Neuronal stem cell (in vitro differentiated cells): ENCODE measurements around the gene PCMTD2.

Source experiments
- DNase-seq: peaks from one replicate; pipeline ENCODE4 v3.0.0-alpha.2; 2013; ENCODE audit warnings: low spot score
- H2AFZ ChIP-seq: one replicate; pipeline ENCODE4 v1.6.1; 2013; ENCODE audit warnings: mild to moderate bottlenecking, low read length, inconsistent platforms
- H2AK5ac ChIP-seq: 2 replicates; pipeline ENCODE4 v1.6.1; 2013; ENCODE audit warnings: low read depth, mild to moderate bottlenecking, inconsistent platforms, low read length, moderate library complexity, mixed read lengths
- H2BK120ac ChIP-seq: 2 replicates; pipeline ENCODE4 v1.6.1; 2013; ENCODE audit warnings: low read depth, mild to moderate bottlenecking, inconsistent platforms, low read length, moderate library complexity, mixed read lengths
- H2BK12ac ChIP-seq: one replicate; pipeline ENCODE4 v1.6.1; 2013; ENCODE audit warnings: low read length, inconsistent platforms
- H2BK15ac ChIP-seq: 2 replicates; pipeline ENCODE4 v1.6.1; 2013; ENCODE audit warnings: mild to moderate bottlenecking, low read length, inconsistent platforms, mixed read lengths
- H2BK5ac ChIP-seq: one replicate; pipeline ENCODE4 v1.6.1; 2013; ENCODE audit warnings: inconsistent platforms, mild to moderate bottlenecking, low read length, moderate library complexity
- H3K14ac ChIP-seq: one replicate; pipeline ENCODE4 v1.6.1; 2013; ENCODE audit warnings: low read length, inconsistent platforms
- H3K18ac ChIP-seq: 2 replicates; pipeline ENCODE4 v1.6.1; 2013; ENCODE audit warnings: low read length, inconsistent platforms
- H3K23ac ChIP-seq: 2 replicates; pipeline ENCODE4 v1.6.1; 2013; ENCODE audit warnings: low read depth, mild to moderate bottlenecking, mixed read lengths, low read length, inconsistent platforms; ENCODE audit not compliant: poor library complexity
- H3K27ac ChIP-seq: replicated peaks from 3 replicates; pipeline ENCODE4 v1.5.1; 2013; ENCODE audit warnings: low read length, inconsistent platforms
- H3K27me3 ChIP-seq, 3 experiments: 2 replicates each; pipeline ENCODE4 v1.6.1; 2013; ENCODE audit warnings: low read length in 3 of 3, mild to moderate bottlenecking in 2 of 3, inconsistent platforms in 1 of 3, low read depth in 1 of 3, mixed read lengths in 1 of 3, moderate library complexity in 1 of 3; ENCODE audit not compliant: control insufficient read depth in 3 of 3, insufficient read depth in 3 of 3
- H3K36me3 ChIP-seq, 2 donors: replicated peaks in 1 of 2; 2 replicates each; pipeline ENCODE4 v1.6.1; 2013; ENCODE audit warnings: low read length in 2 of 2; ENCODE audit not compliant: control insufficient read depth in 2 of 2, insufficient read depth in 2 of 2
- H3K4ac ChIP-seq: 2 replicates; pipeline ENCODE4 v1.6.1; 2013; ENCODE audit warnings: inconsistent platforms, mild to moderate bottlenecking, low read length, moderate library complexity
- H3K4me1 ChIP-seq, 2 donors: 1 replicate in 1 of 2; 2 replicates in 1 of 2; pipeline ENCODE4 v1.6.1; 2013; ENCODE audit warnings: low read length in 2 of 2, low read depth in 1 of 2; ENCODE audit not compliant: control insufficient read depth in 2 of 2, insufficient read depth in 1 of 2
- H3K4me2 ChIP-seq: one replicate; pipeline ENCODE4 v1.6.1; 2013; ENCODE audit warnings: mild to moderate bottlenecking, low read length, inconsistent platforms; ENCODE audit not compliant: insufficient read depth, poor library complexity, severe bottlenecking
- H3K4me3 ChIP-seq, 2 donors: 2 replicates each; pipeline ENCODE4 v1.5.1; 2013; ENCODE audit warnings: low read length in 2 of 2, mild to moderate bottlenecking in 2 of 2, inconsistent platforms in 1 of 2, moderate library complexity in 1 of 2
- H3K79me1 ChIP-seq: one replicate; pipeline ENCODE4 v1.6.1; 2013; ENCODE audit warnings: low read depth, mild to moderate bottlenecking, inconsistent platforms, low read length, moderate library complexity
- H3K9ac ChIP-seq: one replicate; pipeline ENCODE4 v1.6.1; 2013; ENCODE audit warnings: mild to moderate bottlenecking, low read depth, low read length, inconsistent platforms; ENCODE audit not compliant: poor library complexity
- H3K9me3 ChIP-seq, 2 donors: replicated peaks in 1 of 2; 2 replicates each; pipeline versions ENCODE3 to v1.6.1; 2013; ENCODE audit warnings: low read length in 2 of 2, mild to moderate bottlenecking in 2 of 2, inconsistent platforms in 1 of 2, low read depth in 1 of 2, mixed read lengths in 1 of 2, moderate library complexity in 1 of 2; ENCODE audit not compliant: control insufficient read depth in 2 of 2, insufficient read depth in 1 of 2
- H4K8ac ChIP-seq: one replicate; pipeline ENCODE4 v1.6.1; 2013; ENCODE audit warnings: low read depth, mild to moderate bottlenecking, inconsistent platforms, low read length, moderate library complexity
- H4K91ac ChIP-seq: one replicate; pipeline ENCODE4 v1.6.1; 2013; ENCODE audit warnings: low read length, low read depth, mild to moderate bottlenecking, inconsistent platforms; ENCODE audit not compliant: poor library complexity
- WGBS, 2 donors: extraction: QIAGEN DNeasy Blood & Tissue Kit; methylation state at CpG; one replicate each; pipeline ENCODE4 v1.1.7; 2013; ENCODE audit warnings: missing lambda C conversion rate in 2 of 2, mixed read lengths in 1 of 2; ENCODE audit not compliant: insufficient read length in 2 of 2, insufficient replicate concordance in 1 of 2; ENCODE audit errors: extremely low coverage in 2 of 2; 5-methylcytosine and 5-hydroxymethylcytosine counted together

Gene PCMTD2

DNA sequence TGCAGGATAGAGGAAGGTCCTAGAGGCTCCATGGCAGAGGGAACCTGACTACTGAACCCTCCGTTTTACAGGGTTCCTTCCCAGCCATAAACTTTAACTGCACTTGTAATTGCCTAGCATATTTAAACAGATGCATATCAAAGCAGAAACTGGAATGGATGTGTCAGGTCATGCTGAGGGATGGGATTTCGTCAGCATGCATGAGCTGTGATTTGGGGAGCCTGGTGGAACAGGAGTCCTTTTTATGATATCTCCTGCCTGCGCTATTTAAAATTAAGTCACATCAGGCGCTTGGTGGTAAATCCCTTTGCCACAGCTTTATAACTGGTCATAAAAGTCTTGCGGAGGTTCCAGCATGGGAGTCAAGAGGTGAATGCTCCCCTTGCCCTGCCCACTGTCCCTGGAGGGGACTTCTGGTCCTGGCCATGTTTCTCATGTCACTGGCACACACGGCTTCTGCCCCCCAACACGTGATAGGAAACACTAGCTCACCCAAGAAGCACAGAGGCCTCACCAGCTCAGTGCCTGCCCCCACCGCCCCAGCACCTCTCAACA lies 26.0 kb upstream of the PCMTD2 start:
- peak overlapping the region; percentile 68 for H2BK12ac ChIP-seq
- peak overlapping the region; percentile 46 for H3K23ac ChIP-seq
- no peak overlapping the region for H3K4me3 ChIP-seq
- no peak overlapping the region for H3K4ac ChIP-seq
- no peaks in the 10 kb centered on the region for H3K36me3 ChIP-seq
- H2AK5ac ChIP-seq, result no peak overlapping the region
- no peak overlapping the region for H2BK5ac ChIP-seq
- no peak overlapping the region for H3K18ac ChIP-seq
- H3K27me3 ChIP-seq, result peaks cover 0 to 33% (median 0%) of the 10 kb centered on the region in 3 experiments
- no peak overlapping the region for H4K91ac ChIP-seq
- peaks cover 0 to 6% of the 10 kb centered on the region in 2 donors for H3K9me3 ChIP-seq
- no peak overlapping the region for H3K9ac ChIP-seq
- H3K79me1 ChIP-seq, result no peaks in the 10 kb centered on the region
- H2BK120ac ChIP-seq, result no peak overlapping the region
- H2AFZ ChIP-seq, result no peak overlapping the region
- no peak overlapping the region for H2BK15ac ChIP-seq
- no CpG with 5 or more reads among the region's 8 CpGs for WGBS, 2 donors
- DNase-seq, result no peak
- no peak overlapping the region for H4K8ac ChIP-seq
- no peak overlapping the region for H3K27ac ChIP-seq
- H3K14ac ChIP-seq, result no peak overlapping the region
- no peak overlapping the region for H3K4me2 ChIP-seq
- peaks cover 4 to 5% of the 10 kb centered on the region in 2 donors for H3K4me1 ChIP-seq

DNA sequence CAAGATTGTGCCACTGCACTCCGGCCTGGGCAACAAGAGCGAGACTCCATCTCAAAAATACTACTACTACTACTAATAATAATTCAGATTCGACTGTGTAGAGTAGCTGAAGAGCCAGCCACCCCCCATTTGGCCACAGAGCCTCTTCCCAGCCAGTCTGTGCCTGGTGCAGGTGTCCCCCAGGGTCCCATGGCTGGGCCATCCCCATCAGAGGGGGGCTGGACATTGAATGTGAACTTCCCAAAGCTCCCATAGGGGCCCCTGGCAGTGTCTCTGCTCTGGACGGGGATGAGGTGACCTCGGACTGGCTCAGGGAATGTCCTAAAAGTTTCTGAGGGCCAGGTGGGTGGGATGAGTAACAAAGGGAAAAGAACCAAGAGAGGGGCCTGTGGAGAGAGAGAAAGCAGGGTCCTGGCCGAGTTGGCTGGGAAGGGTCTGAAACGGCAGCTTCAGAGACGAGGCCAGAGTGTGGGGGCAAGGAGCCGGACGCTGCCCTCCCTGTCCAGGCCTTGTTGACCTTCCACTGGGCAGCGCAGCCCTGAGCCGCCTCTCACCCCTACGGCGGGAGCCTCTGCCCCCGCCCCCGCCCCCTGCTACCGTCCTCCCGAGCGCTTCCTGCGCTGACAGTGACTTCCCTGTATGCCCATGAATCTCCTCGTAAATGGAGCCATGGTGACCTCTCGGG lies 24.9 kb upstream of the PCMTD2 start:
- Histone ChIP-seq H3K18ac (no peak overlapping the region), H2AK5ac (no peak overlapping the region), H3K4me3 (no peak overlapping the region), H3K23ac (no peak overlapping the region), H2BK15ac (no peak overlapping the region), H3K9me3 (peaks cover 0 to 6% of the 10 kb centered on the region in 2 donors), H3K36me3 (no peaks in the 10 kb centered on the region), H3K14ac (no peak overlapping the region), H4K8ac (no peak overlapping the region), H2BK12ac (no peak overlapping the region), H3K4ac (no peak overlapping the region), H3K79me1 (no peaks in the 10 kb centered on the region), H2AFZ (no peak overlapping the region), H4K91ac (no peak overlapping the region), H2BK120ac (no peak overlapping the region), H3K4me1 (peaks cover 4 to 5% of the 10 kb centered on the region in 2 donors), H3K9ac (no peak overlapping the region), H2BK5ac (no peak overlapping the region), H3K27me3 (peaks cover 0 to 33% (median 0%) of the 10 kb centered on the region in 3 experiments), H3K4me2 (no peak overlapping the region), H3K27ac (no peak overlapping the region)
- DNase-seq, result no peak
- no CpG with 5 or more reads among the region's 22 CpGs for WGBS, 2 donors

DNA sequence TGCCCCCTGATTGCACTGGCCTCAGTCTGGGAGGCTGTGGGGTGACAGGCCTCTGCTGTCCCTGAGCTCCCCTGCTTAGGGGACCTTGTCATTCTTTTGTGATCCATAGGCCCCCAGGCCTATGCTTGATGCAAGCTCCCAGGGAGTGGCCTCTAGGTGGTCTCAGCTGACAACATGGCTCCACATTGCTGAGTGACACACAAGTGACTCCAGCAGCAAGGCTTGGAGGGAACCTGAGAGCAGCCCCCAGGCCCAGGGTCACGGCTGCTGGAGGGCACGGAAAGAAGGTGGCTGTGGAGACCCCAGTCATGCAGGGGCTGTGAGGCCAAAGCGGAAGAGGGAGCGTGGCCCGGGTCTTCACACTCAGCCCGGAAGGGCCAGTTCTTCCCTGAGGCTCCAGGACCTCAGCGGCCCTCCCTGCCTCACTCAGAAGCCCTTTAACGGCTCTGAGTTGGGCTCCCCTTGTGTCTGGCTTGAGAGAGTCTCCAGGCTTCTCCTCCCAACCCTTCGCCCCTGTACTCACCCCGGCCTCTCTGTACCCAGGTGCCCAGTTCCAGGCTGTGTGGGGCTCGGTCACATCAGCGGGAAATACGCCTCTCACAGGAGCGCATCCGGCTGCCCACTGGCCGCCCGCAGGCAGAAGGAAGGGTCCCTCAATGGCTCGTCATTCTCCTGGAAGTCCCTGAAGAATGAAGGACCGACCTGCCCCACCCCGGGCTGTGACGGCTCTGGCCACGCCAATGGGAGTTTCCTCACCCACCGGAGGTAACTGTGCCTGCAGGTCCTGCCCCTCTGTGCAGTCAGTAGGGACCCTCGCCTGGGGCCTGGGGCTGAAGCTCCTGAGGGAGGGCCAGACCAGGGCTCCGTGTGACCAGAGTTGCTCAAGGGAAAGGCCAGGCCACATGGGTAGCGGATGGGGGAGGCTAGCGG lies 23.7 kb upstream of the PCMTD2 start:
- no peak for DNase-seq
- no peak overlapping the region for H3K27ac ChIP-seq
- no CpG with 5 or more reads among the region's 27 CpGs for WGBS, 2 donors
- H2BK12ac ChIP-seq, result no peak overlapping the region
- H2BK120ac ChIP-seq, result no peak overlapping the region
- H3K36me3 ChIP-seq, result no peaks in the 10 kb centered on the region
- no peak overlapping the region for H3K18ac ChIP-seq
- no peaks in the 10 kb centered on the region for H3K4me1 ChIP-seq
- peaks cover 0 to 28% (median 0%) of the 10 kb centered on the region in 3 experiments for H3K27me3 ChIP-seq
- H3K9me3 ChIP-seq, result peaks cover 0 to 8% of the 10 kb centered on the region in 2 donors
- no peak overlapping the region for H2AK5ac ChIP-seq
- H3K23ac ChIP-seq, result peak overlapping the region; percentile 18
- peak overlapping the region; percentile 2 for H3K9ac ChIP-seq
- H4K8ac ChIP-seq, result no peak overlapping the region
- H3K79me1 ChIP-seq, result no peaks in the 10 kb centered on the region
- no peak overlapping the region for H2BK5ac ChIP-seq
- no peak overlapping the region for H3K4me3 ChIP-seq
- H2AFZ ChIP-seq, result no peak overlapping the region
- H4K91ac ChIP-seq, result no peak overlapping the region
- H3K14ac ChIP-seq, result no peak overlapping the region
- no peak overlapping the region for H2BK15ac ChIP-seq
- H3K4me2 ChIP-seq, result no peak overlapping the region
- no peak overlapping the region for H3K4ac ChIP-seq

DNA sequence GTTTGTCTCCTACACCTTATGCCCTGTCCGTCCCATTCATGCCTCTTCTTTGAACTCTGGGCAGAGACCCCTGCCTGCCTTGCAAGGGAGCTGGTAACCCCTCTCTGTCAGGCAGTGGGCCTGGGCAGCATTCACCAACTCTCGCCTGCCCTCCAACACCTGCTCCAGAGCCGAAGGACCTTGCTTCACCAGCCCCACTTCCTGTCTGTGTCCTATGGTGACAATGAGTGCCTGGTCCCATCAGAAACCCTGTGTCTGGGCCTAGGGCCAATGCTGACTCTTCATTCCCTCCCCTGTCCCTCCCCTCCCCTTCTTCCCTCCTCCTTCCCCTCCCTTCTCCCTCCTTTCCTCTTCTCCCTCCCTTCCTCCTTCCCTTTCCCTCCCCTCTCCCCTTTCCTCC lies 22.8 kb upstream of the PCMTD2 start:
- Histone ChIP-seq H2BK12ac (no peak overlapping the region), H2AFZ (no peak overlapping the region), H3K9ac (no peak overlapping the region), H2AK5ac (no peak overlapping the region), H3K79me1 (no peaks in the 10 kb centered on the region), H3K4me3 (no peak overlapping the region), H3K4ac (no peak overlapping the region), H3K4me1 (no peaks in the 10 kb centered on the region), H4K91ac (no peak overlapping the region), H3K27me3 (peaks cover 0 to 19% (median 0%) of the 10 kb centered on the region in 3 experiments), H3K9me3 (peaks cover 0 to 8% of the 10 kb centered on the region in 2 donors), H3K23ac (no peak overlapping the region), H2BK5ac (no peak overlapping the region), H3K18ac (peak overlapping the region; percentile 27), H3K4me2 (no peak overlapping the region), H3K27ac (no peak overlapping the region), H3K14ac (no peak overlapping the region), H2BK120ac (no peak overlapping the region), H2BK15ac (no peak overlapping the region), H3K36me3 (no peaks in the 10 kb centered on the region), H4K8ac (no peak overlapping the region)
- no peak for DNase-seq
- WGBS, 2 donors, result no CpG with 5 or more reads among the region's 3 CpGs
